HG03103 (cell line): Measurements from ENCODE around the gene ERCC4.
"Not testable (repeated sequence)": the region's sequence is repeated elsewhere in the genome, so short reads cannot be mapped to it uniquely, and the experiment has no call there.

Experiments used
- ATAC-seq: cut with Tn5 transposase; IDR thresholded peaks from one replicate; pipeline ENCODE4 v1.9.1; 2021; ENCODE audit warnings: low read depth; ENCODE audit not compliant: unreplicated experiment

Gene ERCC4

GRCh38 chr16:13919683-13920509, at the start of gene ERCC4:
Gene ERCC4 (plus strand): TSS chr16:13920154. CDS start chr16:13920166, 12 bp downstream.
- ATAC-seq: peak; percentile 97

GRCh38 chr16:13873835-13874438, 46.0 kb upstream of the ERCC4 start:
- no peak for ATAC-seq

DNA sequence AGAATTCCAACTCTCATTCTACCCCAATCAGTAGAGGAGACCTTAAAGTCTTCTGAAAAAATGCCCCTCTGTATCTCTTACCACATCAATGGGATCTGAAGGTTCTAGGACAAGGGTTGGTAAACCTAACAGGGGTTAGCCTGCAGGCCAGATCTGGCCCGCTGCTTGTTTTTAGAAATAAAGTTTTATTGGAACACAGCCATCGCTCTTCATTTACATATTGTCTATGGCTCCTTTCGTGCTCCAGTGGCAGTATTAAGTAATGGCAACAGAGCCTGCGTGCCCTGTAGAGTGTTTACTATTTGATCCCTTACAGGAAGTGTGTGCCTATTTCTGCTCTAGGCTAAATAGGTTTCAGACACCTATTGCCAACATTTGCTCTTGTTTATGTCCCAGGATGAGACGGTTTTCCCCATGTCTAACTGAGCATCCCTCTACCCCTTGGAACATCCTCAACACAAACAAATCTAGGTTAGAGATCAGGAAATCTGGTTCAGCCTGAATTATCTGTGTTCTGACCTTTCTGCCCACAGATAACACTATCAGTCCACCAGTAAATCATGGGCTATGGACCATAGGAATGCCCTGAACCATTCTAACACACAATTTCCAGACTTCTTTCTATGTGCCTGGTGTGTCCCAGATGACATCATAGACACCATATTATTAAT, 44.2 kb upstream of the ERCC4 start:
- no peak for ATAC-seq

GRCh38 chr16:13883276-13883675, 36.7 kb upstream of the ERCC4 start:
- ATAC-seq: no peak

GRCh38 chr16:13883881-13884280, 36.1 kb upstream of the ERCC4 start:
- no peak for ATAC-seq

- ATAC-seq: no peak
Observed at GRCh38 chr16:13885700-13886099, 34.3 kb upstream of the ERCC4 start.

DNA sequence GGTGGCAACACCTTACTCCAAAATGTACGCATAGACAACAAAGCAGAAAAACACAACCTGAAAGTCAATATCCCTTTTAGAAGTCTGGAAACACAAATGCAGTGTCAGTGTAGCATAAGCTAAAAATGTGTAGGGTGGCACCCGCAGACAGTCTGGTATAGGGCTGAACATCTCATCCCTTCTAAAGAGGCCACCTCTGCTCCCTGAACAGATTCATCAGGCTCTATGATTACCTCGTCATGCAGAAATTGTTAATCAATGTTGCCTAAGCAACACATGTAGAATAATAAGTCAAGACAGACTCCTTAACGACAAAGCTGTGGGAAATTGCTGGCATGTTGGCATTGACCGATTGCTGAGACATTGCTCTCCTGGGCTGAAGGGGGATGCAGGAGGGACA, 33.3 kb upstream of the ERCC4 start:
- ATAC-seq: no peak

GRCh38 chr16:13889323-13889722, 30.6 kb upstream of the ERCC4 start:
- ATAC-seq: not testable (repeated sequence)

DNA sequence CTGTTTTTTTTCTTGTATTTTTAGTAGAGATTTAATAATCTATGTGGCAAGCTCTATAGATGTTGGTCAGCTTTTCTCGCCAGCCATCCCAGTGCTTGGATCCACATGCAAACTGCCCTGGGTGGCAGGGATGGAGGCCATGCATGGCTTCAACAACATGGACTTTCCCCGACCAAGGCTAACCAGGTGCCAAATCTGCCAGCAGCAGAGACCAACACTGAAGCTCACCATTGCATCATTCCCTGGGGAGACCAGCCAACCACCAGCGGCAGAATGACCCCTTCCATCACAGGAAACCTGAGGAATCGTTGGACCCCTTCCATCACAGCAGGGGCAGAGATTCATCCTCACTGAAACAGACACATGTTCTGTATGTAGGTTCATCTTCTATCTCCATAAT, 27.7 kb upstream of the ERCC4 start:
- ATAC-seq: no peak

DNA sequence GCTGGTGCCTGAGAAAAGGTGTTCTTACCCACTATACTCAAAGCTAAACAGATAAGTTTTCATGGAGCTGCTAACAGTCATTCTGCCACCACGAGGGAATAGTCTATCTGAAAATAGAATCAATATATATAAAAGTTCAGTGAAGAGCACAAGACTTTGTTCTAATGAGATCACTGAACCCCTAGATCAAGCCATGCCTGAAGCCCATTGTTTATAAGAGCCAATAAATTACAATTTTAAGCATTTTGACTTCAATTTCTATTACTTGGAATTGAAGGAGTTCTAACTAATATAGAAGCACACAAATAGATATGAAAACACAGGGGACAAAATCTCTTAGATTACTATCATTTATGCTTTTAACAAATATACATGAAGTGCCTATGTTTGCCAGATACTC, 24.4 kb upstream of the ERCC4 start:
- no peak for ATAC-seq

- no peak for ATAC-seq
Observed at GRCh38 chr16:13896543-13897182, 23.3 kb upstream of the ERCC4 start.

GRCh38 chr16:13897806-13898205, 22.1 kb upstream of the ERCC4 start:
- no peak for ATAC-seq

DNA sequence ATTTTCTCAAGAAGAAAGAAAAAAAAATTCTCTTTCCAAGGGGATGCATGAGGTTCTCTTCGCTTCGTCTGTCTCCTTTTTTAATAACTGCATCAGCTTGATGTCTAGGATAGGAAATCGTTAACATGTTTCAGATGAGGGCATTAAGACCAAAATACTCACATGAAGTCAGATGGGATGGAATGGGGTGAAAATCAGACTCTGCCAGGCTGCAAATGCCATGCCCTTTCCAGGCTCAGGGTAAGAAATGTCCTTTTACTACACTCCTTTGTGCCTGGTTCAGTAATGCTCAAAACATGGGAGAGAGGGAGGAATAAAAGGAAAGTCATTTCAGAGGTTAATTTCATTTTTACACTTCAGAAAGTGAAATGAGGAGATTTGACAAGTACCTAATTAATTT, 21.7 kb upstream of the ERCC4 start:
- no peak for ATAC-seq

DNA sequence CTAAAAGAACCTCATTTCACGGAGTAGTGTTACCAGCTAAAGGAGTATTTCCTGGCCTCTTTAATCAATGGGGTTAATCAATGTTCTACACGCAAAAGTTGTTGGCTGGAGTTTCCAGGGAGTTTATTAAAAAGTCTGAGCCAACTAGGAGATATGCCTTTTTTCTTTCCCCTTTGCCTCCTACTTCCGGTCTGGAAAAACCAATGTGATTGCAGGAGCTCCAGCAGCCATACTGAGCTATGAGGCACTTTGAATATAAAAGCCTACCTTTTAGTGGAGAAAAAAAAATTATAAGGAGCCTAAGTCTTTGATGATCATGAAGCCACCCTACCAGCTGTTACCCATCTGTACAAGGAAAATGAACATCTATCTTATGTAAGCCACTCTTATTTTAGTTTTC, 17.9 kb upstream of the ERCC4 start:
- no peak for ATAC-seq

- ATAC-seq: no peak
Observed at GRCh38 chr16:13902677-13903076, 17.3 kb upstream of the ERCC4 start.

DNA sequence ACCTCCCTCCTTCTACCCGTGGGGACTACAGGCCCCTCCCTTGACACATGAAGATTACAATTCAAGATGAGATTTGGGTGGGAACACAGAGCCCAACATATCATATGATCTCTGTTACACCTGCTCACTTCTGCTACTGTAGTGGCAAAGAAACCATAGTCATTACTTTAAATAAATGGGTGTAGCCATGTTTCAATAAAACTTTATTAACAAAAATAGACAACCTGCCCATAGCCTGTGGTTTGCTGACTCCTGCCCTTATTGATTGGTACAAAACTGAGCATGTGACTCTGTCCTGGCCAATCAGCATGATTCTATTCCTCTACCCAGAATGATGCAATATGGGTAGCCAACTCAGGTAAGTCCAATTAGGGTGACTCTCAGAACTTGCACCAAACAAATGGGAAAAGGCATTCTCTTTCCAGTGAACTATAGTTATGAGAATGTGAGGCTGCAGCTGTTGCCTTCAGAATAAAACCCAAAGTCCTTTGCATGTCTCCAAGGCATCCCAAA, 15.7 kb upstream of the ERCC4 start:
- no peak for ATAC-seq

GRCh38 chr16:13904822-13905221, 15.1 kb upstream of the ERCC4 start:
- ATAC-seq: not testable (repeated sequence)

DNA sequence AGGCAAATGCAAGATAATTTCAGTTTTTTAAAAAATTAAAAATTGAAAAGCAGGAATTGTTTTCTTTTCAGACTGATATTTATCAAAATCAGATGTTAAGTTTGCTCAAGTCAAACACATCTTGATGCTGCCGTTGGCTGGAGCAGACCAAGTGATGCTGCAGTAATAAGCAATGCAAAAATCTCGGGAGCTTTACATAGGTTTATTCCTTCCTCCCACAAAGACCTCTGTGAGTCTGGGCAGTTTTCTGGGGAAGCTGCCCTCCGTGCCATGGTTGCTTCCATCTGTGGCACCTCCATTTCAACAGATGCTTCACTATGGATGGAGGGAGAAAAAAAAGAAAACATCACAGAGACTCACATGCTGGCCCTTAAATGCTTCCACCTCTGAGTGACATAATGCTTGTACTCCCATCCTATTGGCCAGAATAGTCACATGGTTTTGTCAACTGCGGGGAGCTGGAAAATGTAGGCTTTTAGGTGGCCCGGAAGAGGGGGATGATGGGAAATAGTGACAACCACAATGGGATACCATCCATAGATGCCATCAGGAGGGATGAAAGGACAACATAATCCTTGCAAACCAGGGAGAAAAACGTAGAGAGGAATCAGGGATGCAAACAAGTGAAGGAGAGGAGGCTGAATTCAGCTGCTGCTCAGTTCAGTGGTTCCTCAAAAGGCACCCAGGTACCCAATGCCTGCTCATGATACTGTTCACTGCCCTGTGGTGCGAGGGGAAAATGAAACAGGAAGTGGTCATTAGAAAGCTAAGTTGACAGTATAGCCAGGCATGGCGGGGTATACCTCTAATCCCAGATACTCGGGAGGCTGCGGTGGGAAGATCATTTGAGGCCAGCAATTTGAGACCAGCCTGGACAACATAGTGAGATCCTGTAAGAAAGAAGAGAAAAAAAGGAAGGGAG, 13.5 kb upstream of the ERCC4 start:
- ATAC-seq: no peak

DNA sequence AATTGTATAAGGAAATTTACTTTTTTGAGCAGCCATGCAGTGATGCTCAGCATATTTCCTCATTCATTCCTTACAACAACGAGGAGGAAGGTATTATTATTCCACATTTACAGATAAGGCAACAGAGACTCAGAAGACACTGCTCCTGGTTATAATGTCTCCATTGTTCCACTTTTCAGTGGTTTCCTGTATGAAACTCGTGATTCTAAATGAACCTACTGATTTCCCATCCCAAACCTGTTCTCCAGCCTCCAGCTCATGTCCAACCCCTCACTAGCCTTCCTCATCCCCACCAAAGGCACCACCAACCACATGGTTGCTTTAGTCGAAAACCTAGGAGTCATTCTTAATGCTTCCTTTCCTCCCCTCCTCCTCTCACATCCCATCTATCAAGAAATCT, 12.5 kb upstream of the ERCC4 start:
- no peak for ATAC-seq

DNA sequence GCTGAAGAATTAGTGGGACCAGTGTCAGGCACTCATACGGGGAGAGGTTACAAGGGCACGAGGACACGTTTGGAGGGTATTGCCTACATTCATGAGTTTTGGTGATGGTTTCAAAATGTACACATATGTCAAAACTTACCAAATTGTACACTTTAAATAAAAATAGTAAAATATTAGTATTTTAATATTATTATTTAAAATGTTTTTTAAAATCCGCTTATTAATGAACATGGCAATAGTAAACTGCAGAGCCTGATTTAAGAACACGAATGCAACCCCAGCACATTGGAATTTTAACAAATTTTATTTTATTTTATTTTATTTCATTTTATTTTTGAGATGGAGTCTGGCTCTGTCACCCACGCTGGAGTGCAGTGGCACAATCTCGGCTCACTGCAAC, 10.9 kb upstream of the ERCC4 start:
- no peak for ATAC-seq
